ENCODE results near the gene ARMC3. TPM values are rescaled to one million over a fixed set of nuclear protein-coding genes. Genes with fewer than 3 reads are reported as not detected.

ARMC3 gene
- polyA plus RNA-seq, 4 donors, result 10.9 to 16.7 (median 13.1) TPM

- DNase-seq (ENCODE audit: low read depth in 4 of 4, low spot score in 3 of 4), result peak in 3 of 4 donors; percentile 58 to 72 (median 67)
Measured at GRCh38 chr10:22988581-22989360, 60.9 kb downstream of the ARMC3 start.

- DNase-seq (ENCODE audit: low read depth in 4 of 4, low spot score in 3 of 4), result no peak
Measured at GRCh38 chr10:22990443-22990842, 62.6 kb downstream of the ARMC3 start.

GRCh38 chr10:22992075-22992474 is 64.2 kb downstream of the ARMC3 start:
- DNase-seq (ENCODE audit: low read depth in 4 of 4, low spot score in 3 of 4), result no peak

GRCh38 chr10:22992621-22993020 is 64.8 kb downstream of the ARMC3 start:
- no peak for DNase-seq (ENCODE audit: low read depth in 4 of 4, low spot score in 3 of 4)

GRCh38 chr10:22993314-22993713 is 65.5 kb downstream of the ARMC3 start:
- no peak for DNase-seq (ENCODE audit: low read depth in 4 of 4, low spot score in 3 of 4)

GRCh38 chr10:22997096-22997495 is 69.2 kb downstream of the ARMC3 start:
- DNase-seq (ENCODE audit: low read depth in 4 of 4, low spot score in 3 of 4), result no peak

GRCh38 chr10:22998091-22998490 is 70.2 kb downstream of the ARMC3 start:
- no peak for DNase-seq (ENCODE audit: low read depth in 4 of 4, low spot score in 3 of 4)

- no peak for DNase-seq (ENCODE audit: low read depth in 4 of 4, low spot score in 3 of 4)
Measured at GRCh38 chr10:22999942-23000341, 72.1 kb downstream of the ARMC3 start.

GRCh38 chr10:23001901-23002516 is 74.2 kb downstream of the ARMC3 start:
- peak in 2 of 4 donors; percentile 43 to 58 for DNase-seq (ENCODE audit: low read depth in 4 of 4, low spot score in 3 of 4)

GRCh38 chr10:23005150-23005549 is 77.3 kb downstream of the ARMC3 start:
- no peak for DNase-seq (ENCODE audit: low read depth in 4 of 4, low spot score in 3 of 4)

GRCh38 chr10:23013581-23014335 is 85.9 kb downstream of the ARMC3 start:
- no peak for DNase-seq (ENCODE audit: low read depth in 4 of 4, low spot score in 3 of 4)

- no peak for DNase-seq (ENCODE audit: low read depth in 4 of 4, low spot score in 3 of 4)
Measured at GRCh38 chr10:23015021-23015707, 87.3 kb downstream of the ARMC3 start.

GRCh38 chr10:23016636-23017035 is 88.8 kb downstream of the ARMC3 start:
- DNase-seq (ENCODE audit: low read depth in 4 of 4, low spot score in 3 of 4), result no peak

GRCh38 chr10:23019633-23020032 is 91.8 kb downstream of the ARMC3 start:
- DNase-seq (ENCODE audit: low read depth in 4 of 4, low spot score in 3 of 4), result no peak

GRCh38 chr10:23021430-23021829 is 93.6 kb downstream of the ARMC3 start:
- DNase-seq (ENCODE audit: low read depth in 4 of 4, low spot score in 3 of 4), result no peak

GRCh38 chr10:23024002-23024401 is 96.1 kb downstream of the ARMC3 start:
- no peak for DNase-seq (ENCODE audit: low read depth in 4 of 4, low spot score in 3 of 4)

GRCh38 chr10:23031318-23031717 is 103.5 kb downstream of the ARMC3 start:
- no peak for DNase-seq (ENCODE audit: low read depth in 4 of 4, low spot score in 3 of 4)

- no peak for DNase-seq (ENCODE audit: low read depth in 4 of 4, low spot score in 3 of 4)
Measured at GRCh38 chr10:23034790-23035189, 106.9 kb downstream of the ARMC3 start.

- DNase-seq (ENCODE audit: low read depth in 4 of 4, low spot score in 3 of 4), result no peak
Measured at GRCh38 chr10:23035569-23035968, 107.7 kb downstream of the ARMC3 start.

- no peak for DNase-seq (ENCODE audit: low read depth in 4 of 4, low spot score in 3 of 4)
Measured at GRCh38 chr10:23037152-23037551, 109.3 kb downstream of the ARMC3 start.

- no peak for DNase-seq (ENCODE audit: low read depth in 4 of 4, low spot score in 3 of 4)
Measured at GRCh38 chr10:23037561-23037960, 109.7 kb downstream of the ARMC3 start.
